Astrocyte of the hippocampus (primary cell): Measurements from ENCODE around the gene CDC40.
A peak's percentile ranks its signal among the peaks of the same experiment; 100 is the strongest.
"Not testable (repeated sequence)": the region's sequence is repeated elsewhere in the genome, so short reads cannot be mapped to it uniquely, and the experiment has no call there.

Experiments
- DNase-seq: peaks from one replicate; pipeline ENCODE4 v3.0.0; 2011; ENCODE audit warnings: low read depth, low spot score

CDC40 gene

DNA sequence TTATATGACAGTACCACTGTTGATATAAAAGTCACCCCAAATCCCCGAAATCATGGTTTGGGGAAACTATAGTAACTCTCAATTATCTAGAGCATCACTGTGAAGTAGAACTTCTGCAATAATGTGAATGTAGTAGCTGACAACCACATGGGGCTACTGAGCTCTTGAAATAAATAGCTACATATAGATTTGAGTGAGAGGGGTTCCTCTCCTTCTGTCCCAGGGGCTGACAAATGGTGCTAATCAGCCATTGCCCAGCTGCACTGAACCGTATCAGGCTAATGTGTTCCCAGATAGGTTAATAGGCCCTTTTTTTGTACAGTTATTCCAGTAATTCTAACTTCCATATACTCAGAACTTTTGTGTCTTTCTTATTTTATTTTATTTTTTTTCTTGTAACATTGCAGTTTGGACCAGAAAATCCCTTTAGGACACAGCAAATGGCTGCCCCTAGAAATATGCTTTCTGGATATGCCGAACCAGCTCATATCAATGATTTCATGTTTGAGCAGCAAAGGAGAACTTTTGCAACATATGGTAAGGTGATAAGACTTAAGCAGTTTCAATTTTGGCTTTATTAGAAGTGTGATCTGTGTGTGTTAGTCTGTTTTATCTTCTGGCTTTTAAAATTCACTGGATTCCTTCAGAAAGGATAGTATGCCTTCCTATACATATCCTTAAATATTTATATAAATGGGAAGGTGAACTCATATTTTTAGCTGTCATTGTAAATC is 21.1 kb downstream of the CDC40 start:
- no peak for DNase-seq

GRCh38 chr6:110207652-110208051 is 27.4 kb downstream of the CDC40 start:
- no peak for DNase-seq

GRCh38 chr6:110211753-110212152 is 31.5 kb downstream of the CDC40 start:
- DNase-seq: no peak

GRCh38 chr6:110214338-110214737 is 34.1 kb downstream of the CDC40 start:
- no peak for DNase-seq

GRCh38 chr6:110216140-110216539 is 35.9 kb downstream of the CDC40 start:
- no peak for DNase-seq

- DNase-seq: peak; percentile 52
Observed at GRCh38 chr6:110217266-110217665, 37.0 kb downstream of the CDC40 start.

- no peak for DNase-seq
Observed at GRCh38 chr6:110221738-110222137, 41.5 kb downstream of the CDC40 start.

DNA sequence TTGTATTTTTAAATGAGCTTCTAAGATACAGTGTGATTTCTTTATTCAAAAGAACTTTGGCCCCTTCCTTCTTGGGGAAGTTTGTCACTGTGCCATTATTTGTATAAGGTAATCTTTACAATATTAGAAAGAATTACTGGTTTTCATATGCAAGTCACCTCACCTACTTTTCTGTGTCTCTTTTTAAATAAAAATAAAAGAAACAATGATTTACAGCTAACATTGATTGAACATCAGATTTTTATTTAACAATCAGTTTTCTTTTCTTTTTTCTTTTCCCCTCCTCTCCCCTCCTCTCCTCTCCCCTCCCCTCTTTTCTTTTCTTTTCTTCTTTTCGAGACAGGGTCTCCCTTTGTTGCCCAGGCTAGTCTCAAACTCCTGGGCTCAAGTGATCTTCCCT is 46.0 kb downstream of the CDC40 start:
- DNase-seq: no peak

DNA sequence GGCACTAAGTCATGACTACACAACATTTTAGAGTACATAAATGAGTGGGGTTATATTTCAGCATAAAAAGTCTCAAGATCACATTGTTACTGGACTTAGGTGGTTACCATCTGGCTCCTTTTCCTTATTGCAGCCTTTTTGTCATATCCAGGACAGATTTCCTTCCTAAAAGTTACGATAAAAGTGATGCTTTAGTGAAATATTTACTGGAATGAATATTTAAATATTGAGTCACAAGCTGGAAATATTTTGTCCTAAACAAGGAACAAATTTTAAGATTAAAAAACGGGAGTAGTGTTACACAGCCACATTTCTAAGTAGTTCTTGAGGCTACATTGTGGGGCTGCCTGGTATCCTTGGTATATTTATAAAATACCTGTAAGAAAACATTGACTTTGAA is 52.2 kb downstream of the CDC40 start:
- no peak for DNase-seq

DNA sequence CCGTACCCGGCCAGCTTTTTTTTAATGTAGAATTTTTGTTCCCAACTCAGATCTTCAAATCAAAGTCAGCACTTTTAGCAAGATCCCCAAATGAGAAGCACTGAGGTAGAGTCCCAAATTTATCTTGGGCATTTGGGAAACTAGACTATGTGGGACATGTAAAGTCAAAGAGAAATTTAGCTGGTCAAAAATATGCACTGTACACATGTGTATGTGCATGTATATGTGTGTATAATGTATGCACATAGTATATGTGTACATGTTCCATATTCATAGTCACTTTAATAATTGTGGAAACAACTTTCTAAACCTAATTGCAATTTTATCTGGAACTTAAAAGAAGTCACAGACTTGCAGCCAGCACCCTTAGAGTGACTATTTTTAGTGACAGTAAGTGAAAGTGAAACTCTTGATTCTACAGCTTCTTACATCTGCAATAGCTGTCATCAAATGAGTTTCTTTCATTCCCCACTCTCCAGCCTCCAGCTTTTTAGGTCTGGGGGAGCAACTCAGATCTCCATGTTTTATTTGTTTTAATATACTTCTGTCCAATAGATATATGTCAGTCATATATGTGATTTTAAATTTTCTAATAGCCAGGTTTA is 53.6 kb downstream of the CDC40 start:
- DNase-seq: no peak

DNA sequence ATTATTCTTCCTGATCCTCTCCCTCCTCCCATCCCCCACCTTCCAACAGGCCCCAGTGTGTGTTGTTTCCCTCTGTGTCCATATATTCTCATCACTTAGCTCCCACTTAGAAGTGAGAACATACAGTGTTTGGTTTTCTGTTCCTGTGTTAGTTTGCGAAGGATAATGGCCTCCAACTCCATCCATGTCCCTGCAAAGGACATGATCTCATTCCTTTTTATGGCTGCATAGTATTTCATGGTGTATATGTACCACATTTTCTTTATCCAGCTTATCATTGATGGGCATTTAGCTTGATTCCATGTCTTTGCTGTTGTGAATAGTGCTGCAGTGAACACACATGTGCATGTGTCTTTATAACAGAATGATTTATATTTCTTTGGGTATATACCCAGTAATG is 55.8 kb downstream of the CDC40 start:
- DNase-seq: not testable (repeated sequence)

GRCh38 chr6:110239526-110240274 is 59.5 kb downstream of the CDC40 start:
- no peak for DNase-seq

DNA sequence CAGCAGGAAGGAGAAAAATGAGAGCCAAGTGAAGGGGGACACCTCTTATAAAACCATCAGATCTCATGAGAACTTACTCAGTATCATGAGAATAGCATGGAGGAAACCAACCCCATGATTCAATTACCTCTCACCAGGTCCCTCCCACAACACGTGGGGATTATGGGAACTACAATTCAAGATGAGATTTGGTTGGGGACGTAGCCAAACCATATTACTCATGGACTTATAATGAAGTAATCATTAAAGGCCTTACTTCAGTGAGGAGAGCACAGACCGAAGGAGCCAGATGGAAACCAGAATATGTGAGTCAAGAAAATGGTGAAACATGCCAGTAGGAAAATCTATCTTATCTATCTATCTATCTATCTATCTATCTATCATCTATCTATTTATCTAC is 64.4 kb downstream of the CDC40 start:
- not testable (repeated sequence) for DNase-seq

GRCh38 chr6:110246378-110246777 is 66.2 kb downstream of the CDC40 start:
- DNase-seq: no peak

- DNase-seq: no peak
Observed at GRCh38 chr6:110246900-110247546, 66.8 kb downstream of the CDC40 start.

DNA sequence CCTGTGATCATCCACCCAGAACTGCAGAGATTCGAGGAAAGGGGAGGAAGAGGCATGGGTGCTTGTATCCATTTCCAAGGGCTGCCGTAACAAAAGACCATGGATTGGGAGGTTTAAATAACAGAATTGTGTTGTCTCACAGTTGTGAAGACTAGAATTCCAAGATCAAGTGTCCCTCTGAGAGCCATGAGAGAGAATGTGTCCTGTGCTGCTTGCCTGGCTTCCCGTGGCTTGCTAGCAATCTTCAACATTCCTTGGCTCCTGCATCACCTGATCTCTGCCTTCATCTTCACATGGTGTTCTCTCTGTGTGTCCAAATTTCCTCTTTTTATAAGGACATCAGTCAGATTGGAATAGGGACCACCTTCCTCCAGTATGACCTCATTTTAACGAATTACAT is 69.8 kb downstream of the CDC40 start:
- DNase-seq: no peak

DNA sequence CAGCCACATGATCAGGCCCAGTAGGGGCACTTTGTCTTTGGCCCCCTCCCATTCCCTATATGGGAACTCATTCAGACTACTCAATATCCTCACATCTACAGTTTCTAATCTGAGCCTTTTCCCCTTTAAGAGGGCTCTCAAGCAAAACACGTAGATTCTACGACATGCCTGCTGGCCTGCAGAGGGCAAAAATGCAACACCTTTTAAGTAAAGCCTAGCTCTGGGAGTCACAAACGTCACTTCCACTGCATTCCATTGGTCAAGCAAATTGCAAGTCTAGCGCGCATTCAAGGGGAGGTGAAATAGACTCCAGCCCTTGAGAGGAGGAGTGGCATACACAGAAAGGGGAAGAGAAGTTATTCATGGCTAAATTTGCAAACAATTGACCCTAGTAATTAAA is 70.6 kb downstream of the CDC40 start:
- no peak for DNase-seq

GRCh38 chr6:110255211-110255750 is 75.1 kb downstream of the CDC40 start:
- peak; percentile 75 for DNase-seq

- no peak for DNase-seq
Observed at GRCh38 chr6:110256366-110256765, 76.1 kb downstream of the CDC40 start.

- DNase-seq: no peak
Observed at GRCh38 chr6:110265273-110265672, 85.0 kb downstream of the CDC40 start.

DNA sequence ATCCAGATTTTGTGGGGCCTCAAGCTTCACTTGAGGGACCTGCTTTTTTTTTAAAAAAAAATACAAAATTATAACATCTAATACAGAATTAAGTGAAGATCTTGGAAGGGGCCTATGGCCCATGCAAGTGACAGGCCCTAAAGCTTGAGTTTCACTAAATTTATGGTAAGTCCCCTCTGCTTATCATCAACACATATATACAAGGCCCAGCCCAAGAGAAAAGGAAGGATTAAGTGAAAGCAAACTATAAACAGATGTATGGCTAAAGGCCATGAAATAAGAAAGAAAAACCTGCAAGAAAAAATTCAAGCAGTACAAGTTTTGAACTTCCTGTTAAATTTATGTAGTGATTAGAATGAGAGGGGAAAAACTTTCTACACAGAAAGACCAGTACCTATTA is 86.8 kb downstream of the CDC40 start:
- DNase-seq: no peak

GRCh38 chr6:110269623-110270022 is 89.4 kb downstream of the CDC40 start:
- no peak for DNase-seq
